ENCODE data around the gene APOBEC3C.
A peak's percentile ranks its signal among the peaks of the same experiment; 100 is the strongest.

The APOBEC3C gene

DNA sequence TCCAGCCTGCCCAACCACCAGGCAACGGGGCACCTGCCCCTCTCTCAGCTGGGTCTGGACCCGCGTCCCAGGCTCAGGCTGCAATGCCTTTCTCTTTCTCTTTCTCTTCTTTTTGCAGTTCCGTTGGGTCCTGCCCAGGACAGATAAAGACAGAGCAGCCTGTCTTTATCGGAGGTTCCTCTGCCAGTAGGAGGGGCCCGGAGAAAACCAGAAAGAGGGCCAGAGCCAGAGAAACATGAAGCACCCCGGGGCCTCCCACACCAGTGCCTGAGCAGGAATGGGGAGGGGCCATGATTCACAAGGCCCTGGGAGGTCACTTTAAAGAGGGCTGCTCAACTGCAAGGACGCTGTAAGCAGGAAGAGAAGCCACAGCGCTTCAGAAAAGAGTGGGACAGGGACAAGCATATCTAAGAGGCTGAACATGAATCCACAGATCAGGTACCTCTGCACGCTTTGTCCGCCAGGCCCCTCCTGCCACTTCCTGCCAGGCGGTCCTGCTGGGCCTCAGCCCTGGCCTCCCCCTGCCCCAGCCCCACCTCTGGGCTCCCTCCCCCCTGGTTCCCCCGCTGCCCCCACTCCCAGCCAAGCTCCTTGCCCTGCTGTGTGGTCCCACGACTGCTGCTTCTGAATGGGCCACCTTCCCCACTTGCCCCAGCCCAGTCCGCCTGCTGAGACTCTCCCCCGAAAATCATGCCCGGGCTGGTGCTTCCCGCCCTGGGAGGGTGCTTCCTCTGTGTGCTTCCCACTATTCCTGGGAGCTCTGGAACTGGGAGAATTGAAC, at the start of gene APOBEC3C:
APOBEC3C (plus strand) TSS at position 316 of the 781 bp plus-strand sequence; CDS start at position 422, 106 bp downstream.
- Histone ChIP-seq H3K27me3 (ENCODE audit: control insufficient read depth in 1 of 2, insufficient read depth in 2 of 2, low read length in 2 of 2) (no peaks in the 10 kb centered on the region), H3K4me1 (ENCODE audit: control insufficient read depth in 1 of 2, insufficient read depth in 2 of 2, low read length in 2 of 2) (peaks cover 5 to 14% of the 10 kb centered on the region in 2 donors), H3K36me3 (ENCODE audit: control insufficient read depth in 1 of 2, insufficient read depth in 2 of 2, low read length in 2 of 2) (no peaks in the 10 kb centered on the region), H3K9me3 (ENCODE audit: control insufficient read depth in 1 of 2, low read length in 2 of 2) (no peaks in the 10 kb centered on the region), H3K27ac (ENCODE audit: low read depth, low read length) (peak within 1 kb of the TSS; percentile 57), H3K9ac (ENCODE audit: low read depth in 1 of 2, low read length in 2 of 2) (peak within 1 kb of the TSS; percentile 65 to 73), H3K4me3 (ENCODE audit: low read depth in 1 of 2, low read length in 2 of 2) (peak within 1 kb of the TSS; percentile 68 to 70)

DNA sequence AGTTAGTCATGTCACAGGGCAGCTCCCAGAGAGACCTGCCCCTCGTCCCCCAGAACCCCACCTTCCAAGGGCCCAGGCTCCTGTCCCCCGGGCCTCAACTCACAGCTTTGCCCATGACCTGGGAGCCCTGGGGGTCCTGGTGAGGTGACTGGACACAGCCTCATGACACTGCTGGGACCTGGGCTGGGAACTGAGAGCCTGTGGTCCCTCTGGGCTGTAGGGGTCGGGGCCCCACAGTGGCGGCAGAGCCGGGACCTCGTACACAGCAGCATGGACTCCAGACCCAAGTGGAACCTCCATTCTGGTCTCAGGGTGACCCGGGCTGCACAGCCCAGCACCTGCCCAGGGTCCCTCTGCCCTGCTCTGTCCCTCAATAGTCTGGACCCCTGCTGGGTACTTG, 49.8 kb upstream of the APOBEC3C start:
- Histone ChIP-seq H3K4me3 (ENCODE audit: low read depth in 1 of 2, low read length in 2 of 2) (peak overlapping the region in 1 of 2 donors; percentile 29), H3K4me1 (ENCODE audit: control insufficient read depth in 1 of 2, insufficient read depth in 2 of 2, low read length in 2 of 2) (peaks cover 12 to 14% of the 10 kb centered on the region in 2 donors), H3K9ac (ENCODE audit: low read depth in 1 of 2, low read length in 2 of 2) (peak overlapping the region; percentile 12 to 32), H3K36me3 (ENCODE audit: control insufficient read depth in 1 of 2, insufficient read depth in 2 of 2, low read length in 2 of 2) (no peaks in the 10 kb centered on the region), H3K27ac (ENCODE audit: low read depth, low read length) (no peak overlapping the region), H3K27me3 (ENCODE audit: control insufficient read depth in 1 of 2, insufficient read depth in 2 of 2, low read length in 2 of 2) (no peaks in the 10 kb centered on the region), H3K9me3 (ENCODE audit: control insufficient read depth in 1 of 2, low read length in 2 of 2) (no peaks in the 10 kb centered on the region)

DNA sequence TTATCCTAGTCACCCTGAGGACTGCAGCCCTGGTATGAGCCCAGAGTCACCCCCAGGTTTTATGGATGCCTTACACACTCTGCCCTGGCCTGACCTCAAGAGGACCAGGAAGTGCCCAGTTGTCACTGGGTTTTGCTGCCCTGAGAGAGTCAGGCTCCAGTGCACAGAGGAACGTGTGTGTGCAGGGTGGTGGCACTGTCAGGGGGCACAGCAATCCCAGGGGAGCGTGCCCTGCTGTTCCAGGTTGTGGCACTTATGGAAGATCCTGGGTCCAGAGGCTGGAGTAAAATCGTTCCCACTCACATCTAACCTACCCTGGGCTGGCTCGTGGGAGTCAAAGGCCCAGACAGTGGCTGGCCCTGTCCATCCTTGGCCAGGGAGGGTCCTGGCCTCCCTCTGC, 49.1 kb upstream of the APOBEC3C start:
- Histone ChIP-seq H3K9ac (ENCODE audit: low read depth in 1 of 2, low read length in 2 of 2) (peak overlapping the region; percentile 12 to 25), H3K9me3 (ENCODE audit: control insufficient read depth in 1 of 2, low read length in 2 of 2) (no peaks in the 10 kb centered on the region), H3K36me3 (ENCODE audit: control insufficient read depth in 1 of 2, insufficient read depth in 2 of 2, low read length in 2 of 2) (no peaks in the 10 kb centered on the region), H3K4me1 (ENCODE audit: control insufficient read depth in 1 of 2, insufficient read depth in 2 of 2, low read length in 2 of 2) (peaks cover 12 to 14% of the 10 kb centered on the region in 2 donors), H3K4me3 (ENCODE audit: low read depth in 1 of 2, low read length in 2 of 2) (no peak overlapping the region), H3K27me3 (ENCODE audit: control insufficient read depth in 1 of 2, insufficient read depth in 2 of 2, low read length in 2 of 2) (no peaks in the 10 kb centered on the region), H3K27ac (ENCODE audit: low read depth, low read length) (no peak overlapping the region)

DNA sequence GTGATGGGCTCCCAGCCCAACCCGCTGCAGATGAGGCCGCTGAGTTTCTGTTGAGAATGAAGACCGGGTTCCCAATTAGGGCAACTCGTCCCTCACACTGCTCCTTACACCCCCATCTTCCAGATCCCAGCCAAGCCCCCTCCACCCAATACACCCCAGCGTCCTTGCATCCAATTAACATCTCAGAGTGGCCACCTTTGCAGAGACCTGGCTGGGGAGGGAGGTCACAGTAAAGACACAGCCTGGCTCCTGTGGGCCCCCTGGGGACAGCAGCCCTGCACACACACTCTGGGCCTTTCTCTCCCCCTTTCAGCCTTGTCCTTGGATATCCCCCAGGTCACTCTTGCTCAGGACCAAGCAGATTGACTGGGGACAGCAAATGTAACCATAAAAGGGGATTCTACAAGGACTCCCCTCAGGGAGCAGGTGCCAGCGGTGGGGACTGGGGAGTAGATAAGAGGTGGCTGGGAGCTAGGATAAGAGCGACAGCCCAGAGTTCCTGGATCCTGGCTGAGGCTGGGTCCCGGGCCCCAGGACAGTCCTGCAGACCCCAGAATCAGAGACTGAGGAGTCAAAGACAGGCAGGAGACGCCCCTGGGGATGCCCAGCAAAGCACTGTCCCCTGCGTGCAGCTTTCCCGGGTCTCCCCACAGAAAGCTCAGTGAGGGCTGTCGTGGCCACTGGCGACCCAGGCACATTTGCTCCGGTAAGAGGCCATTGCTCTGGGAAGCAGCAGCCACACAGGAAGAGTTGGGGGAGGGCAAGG, 48.3 kb upstream of the APOBEC3C start:
- H3K4me3 ChIP-seq (ENCODE audit: low read depth in 1 of 2, low read length in 2 of 2): no peak overlapping the region
- H3K9ac ChIP-seq (ENCODE audit: low read depth in 1 of 2, low read length in 2 of 2): no peak overlapping the region
- H3K27me3 ChIP-seq (ENCODE audit: control insufficient read depth in 1 of 2, insufficient read depth in 2 of 2, low read length in 2 of 2): no peaks in the 10 kb centered on the region
- H3K27ac ChIP-seq (ENCODE audit: low read depth, low read length): no peak overlapping the region
- H3K9me3 ChIP-seq (ENCODE audit: control insufficient read depth in 1 of 2, low read length in 2 of 2): no peaks in the 10 kb centered on the region
- peaks cover 12 to 14% of the 10 kb centered on the region in 2 donors for H3K4me1 ChIP-seq (ENCODE audit: control insufficient read depth in 1 of 2, insufficient read depth in 2 of 2, low read length in 2 of 2)
- no peaks in the 10 kb centered on the region for H3K36me3 ChIP-seq (ENCODE audit: control insufficient read depth in 1 of 2, insufficient read depth in 2 of 2, low read length in 2 of 2)

DNA sequence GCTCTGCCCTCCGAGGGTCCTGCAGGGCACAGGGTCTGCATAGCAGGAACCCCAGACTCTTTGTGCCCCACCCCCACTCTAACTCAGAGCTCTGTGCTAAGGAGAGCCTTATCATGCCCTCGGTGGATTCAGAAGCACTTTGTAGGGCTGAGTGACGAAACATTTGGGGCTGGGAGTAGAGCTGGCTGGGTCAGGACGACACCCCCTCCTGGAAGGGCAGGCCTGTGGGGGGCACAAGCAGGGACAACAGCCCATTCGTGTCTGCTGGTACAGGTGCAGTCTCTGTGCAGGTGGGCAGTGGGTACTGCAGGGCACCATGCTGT, 47.7 kb upstream of the APOBEC3C start:
- Histone ChIP-seq H3K9me3 (ENCODE audit: control insufficient read depth in 1 of 2, low read length in 2 of 2) (no peaks in the 10 kb centered on the region), H3K36me3 (ENCODE audit: control insufficient read depth in 1 of 2, insufficient read depth in 2 of 2, low read length in 2 of 2) (no peaks in the 10 kb centered on the region), H3K9ac (ENCODE audit: low read depth in 1 of 2, low read length in 2 of 2) (no peak overlapping the region), H3K27me3 (ENCODE audit: control insufficient read depth in 1 of 2, insufficient read depth in 2 of 2, low read length in 2 of 2) (no peaks in the 10 kb centered on the region), H3K4me1 (ENCODE audit: control insufficient read depth in 1 of 2, insufficient read depth in 2 of 2, low read length in 2 of 2) (peaks cover 12 to 14% of the 10 kb centered on the region in 2 donors), H3K4me3 (ENCODE audit: low read depth in 1 of 2, low read length in 2 of 2) (no peak overlapping the region), H3K27ac (ENCODE audit: low read depth, low read length) (no peak overlapping the region)

DNA sequence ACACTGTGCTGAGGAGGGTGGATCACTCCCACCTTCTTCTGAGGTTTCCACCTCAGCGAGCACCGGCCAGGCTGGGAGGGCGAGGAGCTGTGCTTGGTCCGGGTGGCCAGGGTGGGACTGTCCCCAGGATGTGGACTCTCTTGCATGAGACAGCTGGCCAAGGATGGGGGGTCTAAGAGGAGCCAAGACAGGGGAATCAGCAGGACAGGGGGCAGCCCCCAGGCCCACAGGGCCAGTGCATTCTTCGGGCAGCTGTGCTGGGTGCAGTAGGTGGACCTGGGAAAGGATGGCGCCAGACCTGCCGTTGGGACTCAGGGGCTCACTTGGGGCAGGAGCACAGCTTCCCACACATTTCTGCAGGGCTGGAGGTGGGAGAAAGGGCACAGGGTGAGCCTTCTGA, 47.1 kb upstream of the APOBEC3C start:
- no peak overlapping the region for H3K9ac ChIP-seq (ENCODE audit: low read depth in 1 of 2, low read length in 2 of 2)
- no peaks in the 10 kb centered on the region for H3K9me3 ChIP-seq (ENCODE audit: control insufficient read depth in 1 of 2, low read length in 2 of 2)
- H3K27ac ChIP-seq (ENCODE audit: low read depth, low read length): no peak overlapping the region

DNA sequence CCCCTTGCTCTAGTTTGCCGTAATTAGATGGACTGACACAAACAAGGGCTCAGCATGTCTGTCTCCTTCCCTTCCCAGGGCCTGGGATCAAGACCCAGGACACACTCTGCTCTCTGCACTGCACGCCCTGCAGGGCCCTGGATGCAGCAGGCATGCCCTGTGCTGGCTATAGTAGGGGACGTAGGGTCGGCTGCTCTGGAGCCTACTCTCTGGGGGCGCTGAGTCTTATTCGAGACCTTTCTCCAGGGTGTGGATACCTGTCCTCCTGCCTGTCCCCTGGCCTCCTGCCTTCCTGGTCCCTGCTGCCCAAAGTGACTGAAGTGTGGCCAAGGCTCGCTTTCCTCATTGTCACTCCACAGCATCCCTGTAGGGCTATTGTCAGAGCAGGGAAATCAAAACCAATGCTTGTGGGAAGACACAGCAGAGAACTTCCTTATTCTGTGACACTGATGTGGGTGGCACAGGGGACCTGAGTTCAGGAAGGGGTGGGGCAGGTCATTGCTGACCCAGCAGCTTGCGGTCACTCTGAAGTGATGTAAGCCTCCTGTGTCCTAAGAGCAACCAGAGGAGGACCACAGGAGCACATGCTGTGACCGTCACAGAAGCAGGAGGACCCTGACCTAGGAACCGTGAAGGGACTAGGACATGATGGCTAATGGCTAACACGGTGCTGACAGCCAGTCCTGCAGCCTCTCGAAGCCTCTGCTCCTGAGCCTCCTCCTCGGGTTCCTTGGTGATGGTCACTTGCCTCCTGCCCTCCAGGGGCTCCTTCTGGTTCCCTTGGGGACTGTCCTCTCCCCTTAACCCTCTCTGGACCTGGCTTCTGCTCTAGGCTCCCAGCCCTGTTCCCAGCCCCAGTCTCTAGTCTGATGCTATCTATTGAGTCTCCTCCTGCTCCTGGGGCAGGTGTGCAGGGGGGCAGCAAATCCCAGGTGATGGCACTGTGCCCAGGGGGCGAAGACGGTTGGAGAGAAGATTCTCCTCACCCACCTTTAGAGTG, 46.3 kb upstream of the APOBEC3C start:
- H3K27me3 ChIP-seq (ENCODE audit: control insufficient read depth in 1 of 2, insufficient read depth in 2 of 2, low read length in 2 of 2): no peaks in the 10 kb centered on the region
- no peak overlapping the region for H3K27ac ChIP-seq (ENCODE audit: low read depth, low read length)
- no peak overlapping the region for H3K9ac ChIP-seq (ENCODE audit: low read depth in 1 of 2, low read length in 2 of 2)
- H3K36me3 ChIP-seq (ENCODE audit: control insufficient read depth in 1 of 2, insufficient read depth in 2 of 2, low read length in 2 of 2): no peaks in the 10 kb centered on the region
- peaks cover 12 to 14% of the 10 kb centered on the region in 2 donors for H3K4me1 ChIP-seq (ENCODE audit: control insufficient read depth in 1 of 2, insufficient read depth in 2 of 2, low read length in 2 of 2)
- H3K4me3 ChIP-seq (ENCODE audit: low read depth in 1 of 2, low read length in 2 of 2): no peak overlapping the region
- H3K9me3 ChIP-seq (ENCODE audit: control insufficient read depth in 1 of 2, low read length in 2 of 2): no peaks in the 10 kb centered on the region

More for the DNA sequence above, 47.1 kb upstream of the APOBEC3C start:
- no peaks in the 10 kb centered on the region for H3K36me3 ChIP-seq (ENCODE audit: control insufficient read depth in 1 of 2, insufficient read depth in 2 of 2, low read length in 2 of 2)
- peaks cover 12 to 14% of the 10 kb centered on the region in 2 donors for H3K4me1 ChIP-seq (ENCODE audit: control insufficient read depth in 1 of 2, insufficient read depth in 2 of 2, low read length in 2 of 2)
- H3K27me3 ChIP-seq (ENCODE audit: control insufficient read depth in 1 of 2, insufficient read depth in 2 of 2, low read length in 2 of 2): no peaks in the 10 kb centered on the region
- H3K4me3 ChIP-seq (ENCODE audit: low read depth in 1 of 2, low read length in 2 of 2): no peak overlapping the region

DNA sequence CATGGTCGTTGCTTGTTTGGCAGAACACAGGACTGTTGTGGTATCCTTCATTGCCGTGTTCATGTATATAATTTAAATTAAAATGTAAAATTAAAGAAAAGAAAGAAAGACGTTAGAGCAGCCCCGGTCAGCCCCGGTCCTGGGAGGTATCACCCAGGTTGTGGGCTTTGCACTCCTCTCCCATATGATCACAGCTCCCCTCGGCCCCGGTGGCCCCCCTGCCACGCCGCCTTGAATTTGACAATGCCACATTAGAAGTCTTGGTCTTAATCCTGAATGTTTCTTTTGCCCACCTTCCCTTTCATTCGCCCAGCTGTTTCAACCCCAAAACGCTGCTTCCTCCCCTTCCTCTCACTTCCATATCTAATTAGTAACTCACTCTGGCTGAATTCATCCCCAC, 45.3 kb upstream of the APOBEC3C start:
- Histone ChIP-seq H3K4me1 (ENCODE audit: control insufficient read depth in 1 of 2, insufficient read depth in 2 of 2, low read length in 2 of 2) (peaks cover 17 to 18% of the 10 kb centered on the region in 2 donors), H3K27ac (ENCODE audit: low read depth, low read length) (no peak overlapping the region), H3K9me3 (ENCODE audit: control insufficient read depth in 1 of 2, low read length in 2 of 2) (no peaks in the 10 kb centered on the region), H3K36me3 (ENCODE audit: control insufficient read depth in 1 of 2, insufficient read depth in 2 of 2, low read length in 2 of 2) (no peaks in the 10 kb centered on the region), H3K4me3 (ENCODE audit: low read depth in 1 of 2, low read length in 2 of 2) (no peak overlapping the region), H3K9ac (ENCODE audit: low read depth in 1 of 2, low read length in 2 of 2) (no peak overlapping the region), H3K27me3 (ENCODE audit: control insufficient read depth in 1 of 2, insufficient read depth in 2 of 2, low read length in 2 of 2) (no peaks in the 10 kb centered on the region)

DNA sequence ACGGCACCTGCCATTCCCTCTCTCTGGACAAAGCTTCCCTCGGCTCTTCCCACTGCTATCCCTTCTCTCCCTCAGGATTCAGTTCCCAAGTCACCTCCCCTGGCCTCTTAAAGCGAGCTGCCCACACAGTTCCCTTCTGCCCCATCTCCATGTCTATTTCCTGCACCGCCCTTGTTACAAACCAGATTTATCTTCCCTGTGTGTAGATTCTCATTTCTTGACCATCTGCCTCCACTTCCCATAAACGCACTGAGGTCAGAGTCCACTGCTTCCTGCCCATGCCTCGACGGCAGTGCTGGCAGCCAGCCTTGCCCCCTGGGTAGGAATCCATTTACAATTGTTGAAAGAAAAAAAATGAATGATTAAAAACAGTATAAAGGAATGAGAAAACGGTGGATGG, 43.5 kb upstream of the APOBEC3C start:
- H3K27ac ChIP-seq (ENCODE audit: low read depth, low read length): no peak overlapping the region

More for the DNA sequence above, 43.5 kb upstream of the APOBEC3C start:
- Histone ChIP-seq H3K27me3 (ENCODE audit: control insufficient read depth in 1 of 2, insufficient read depth in 2 of 2, low read length in 2 of 2) (no peaks in the 10 kb centered on the region), H3K9me3 (ENCODE audit: control insufficient read depth in 1 of 2, low read length in 2 of 2) (no peaks in the 10 kb centered on the region), H3K4me1 (ENCODE audit: control insufficient read depth in 1 of 2, insufficient read depth in 2 of 2, low read length in 2 of 2) (peaks cover 4 to 5% of the 10 kb centered on the region in 2 donors), H3K9ac (ENCODE audit: low read depth in 1 of 2, low read length in 2 of 2) (no peak overlapping the region), H3K36me3 (ENCODE audit: control insufficient read depth in 1 of 2, insufficient read depth in 2 of 2, low read length in 2 of 2) (no peaks in the 10 kb centered on the region), H3K4me3 (ENCODE audit: low read depth in 1 of 2, low read length in 2 of 2) (no peak overlapping the region)
